Glutamatergic neuron (in vitro differentiated cells): ENCODE results near the gene GLCE. TPM values are rescaled to one million over a fixed set of nuclear protein-coding genes. Genes with fewer than 3 reads are reported as not detected.
A peak's percentile ranks its signal among the peaks of the same experiment; 100 is the strongest.
"Not testable (repeated sequence)": the region's sequence is repeated elsewhere in the genome, so short reads cannot be mapped to it uniquely, and the experiment has no call there.

ENCODE experiments used
- DNase-seq: peaks from one replicate; pipeline ENCODE4 v3.0.0; 2022
- H3K27ac Mint-ChIP-seq: one replicate; pipeline ENCODE4 v1.8.0; 2020; ENCODE audit warnings: mild to moderate bottlenecking, mixed read lengths, inconsistent platforms; ENCODE audit not compliant: unreplicated experiment
- H3K27me3 Mint-ChIP-seq: one replicate; pipeline ENCODE4 v1.8.0; 2020; ENCODE audit warnings: mild to moderate bottlenecking, moderate library complexity, mixed read lengths, inconsistent platforms; ENCODE audit not compliant: unreplicated experiment
- H3K36me3 Mint-ChIP-seq: one replicate; pipeline ENCODE4 v1.8.0; 2020; ENCODE audit warnings: mild to moderate bottlenecking, mixed read lengths, inconsistent platforms; ENCODE audit not compliant: unreplicated experiment
- H3K4me1 Mint-ChIP-seq: one replicate; pipeline ENCODE4 v1.8.0; 2020; ENCODE audit warnings: mild to moderate bottlenecking, low read depth, mixed read lengths, inconsistent platforms; ENCODE audit not compliant: unreplicated experiment
- H3K4me3 Mint-ChIP-seq: one replicate; pipeline ENCODE4 v1.8.0; 2020; ENCODE audit warnings: mild to moderate bottlenecking, mixed read lengths, inconsistent platforms; ENCODE audit not compliant: unreplicated experiment
- H3K9me3 Mint-ChIP-seq: one replicate; pipeline ENCODE4 v1.8.0; 2020; ENCODE audit warnings: mild to moderate bottlenecking, moderate library complexity, mixed read lengths, inconsistent platforms; ENCODE audit not compliant: unreplicated experiment
- total RNA-seq: library from RNA; stranded (reverse); fragmentation: NEBNext Ultra II Directional; extraction: Animal tissue kit (Norgen Biotek cat#: 25700); gene quantifications from one replicate; pipeline ENCODE4 v1.2.1, GENCODE V29; 2021; ENCODE audit not compliant: unreplicated experiment
- TF ChIP-seq, protein P1 (sequence below): fragments of 200-600 bp; sonication (generic); IDR thresholded peaks from one replicate; pipeline ENCODE4 v1.5.0; 2021; ENCODE audit not compliant: partially characterized antibody, unreplicated experiment

GLCE gene
- total RNA-seq, 1 donor from 2014 or later: 6.7 TPM

DNA sequence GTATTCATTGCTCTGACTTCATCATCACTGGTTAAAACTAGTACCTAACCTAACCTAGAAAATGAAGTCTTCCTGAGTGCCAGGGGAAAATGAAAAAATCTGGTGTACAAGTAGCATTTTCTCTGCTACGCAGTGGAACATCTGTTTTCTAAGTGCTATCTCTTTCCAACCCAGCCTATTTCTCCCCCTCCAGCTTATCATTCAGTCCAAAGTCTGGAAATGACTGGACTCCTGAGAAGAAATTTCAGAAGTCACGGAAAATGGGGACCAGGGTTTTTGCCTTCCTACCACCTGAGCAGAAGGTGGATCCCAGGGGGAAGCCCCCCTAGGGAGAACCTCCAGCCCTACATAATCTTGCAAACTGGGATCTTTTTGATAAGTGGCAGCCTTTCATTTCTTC lies 9.6 kb upstream of the GLCE start:
- Mint-ChIP-seq H3K9me3 (peaks cover 6% of the 10 kb centered on the region), H3K27me3 (peaks cover 1% of the 10 kb centered on the region), H3K36me3 (no peaks in the 10 kb centered on the region), H3K4me3 (peak overlapping the region; percentile 16), H3K27ac (no peak overlapping the region), H3K4me1 (peaks cover 18% of the 10 kb centered on the region)
- no peak for DNase-seq
- TF ChIP-seq, protein P1, sequence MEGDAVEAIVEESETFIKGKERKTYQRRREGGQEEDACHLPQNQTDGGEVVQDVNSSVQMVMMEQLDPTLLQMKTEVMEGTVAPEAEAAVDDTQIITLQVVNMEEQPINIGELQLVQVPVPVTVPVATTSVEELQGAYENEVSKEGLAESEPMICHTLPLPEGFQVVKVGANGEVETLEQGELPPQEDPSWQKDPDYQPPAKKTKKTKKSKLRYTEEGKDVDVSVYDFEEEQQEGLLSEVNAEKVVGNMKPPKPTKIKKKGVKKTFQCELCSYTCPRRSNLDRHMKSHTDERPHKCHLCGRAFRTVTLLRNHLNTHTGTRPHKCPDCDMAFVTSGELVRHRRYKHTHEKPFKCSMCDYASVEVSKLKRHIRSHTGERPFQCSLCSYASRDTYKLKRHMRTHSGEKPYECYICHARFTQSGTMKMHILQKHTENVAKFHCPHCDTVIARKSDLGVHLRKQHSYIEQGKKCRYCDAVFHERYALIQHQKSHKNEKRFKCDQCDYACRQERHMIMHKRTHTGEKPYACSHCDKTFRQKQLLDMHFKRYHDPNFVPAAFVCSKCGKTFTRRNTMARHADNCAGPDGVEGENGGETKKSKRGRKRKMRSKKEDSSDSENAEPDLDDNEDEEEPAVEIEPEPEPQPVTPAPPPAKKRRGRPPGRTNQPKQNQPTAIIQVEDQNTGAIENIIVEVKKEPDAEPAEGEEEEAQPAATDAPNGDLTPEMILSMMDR: no peak

DNA sequence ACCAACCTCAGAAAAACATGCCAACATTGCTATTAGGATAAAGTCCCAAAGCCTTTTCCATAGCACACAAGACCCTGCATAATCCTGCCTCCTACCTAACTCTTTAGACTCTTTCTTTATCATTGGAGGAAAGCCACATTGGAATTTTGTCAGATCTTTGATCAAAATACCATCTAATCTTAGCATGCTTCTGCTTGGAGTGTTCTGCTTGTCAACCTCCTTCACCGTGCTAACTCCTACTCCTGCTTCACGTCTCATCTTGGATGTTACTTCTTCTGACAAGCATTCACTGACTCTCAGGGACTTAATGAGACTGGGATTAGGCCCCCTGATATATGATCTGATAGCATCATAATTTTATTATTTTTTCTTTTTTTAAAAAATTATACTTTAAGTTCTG lies 7.4 kb upstream of the GLCE start:
- TF ChIP-seq, protein P1: no peak
- H3K4me3 Mint-ChIP-seq: no peak overlapping the region
- DNase-seq: no peak
- peaks cover 6% of the 10 kb centered on the region for H3K27me3 Mint-ChIP-seq
- peaks cover 28% of the 10 kb centered on the region for H3K4me1 Mint-ChIP-seq
- peaks cover 9% of the 10 kb centered on the region for H3K9me3 Mint-ChIP-seq
- H3K27ac Mint-ChIP-seq: no peak overlapping the region
- no peaks in the 10 kb centered on the region for H3K36me3 Mint-ChIP-seq

DNA sequence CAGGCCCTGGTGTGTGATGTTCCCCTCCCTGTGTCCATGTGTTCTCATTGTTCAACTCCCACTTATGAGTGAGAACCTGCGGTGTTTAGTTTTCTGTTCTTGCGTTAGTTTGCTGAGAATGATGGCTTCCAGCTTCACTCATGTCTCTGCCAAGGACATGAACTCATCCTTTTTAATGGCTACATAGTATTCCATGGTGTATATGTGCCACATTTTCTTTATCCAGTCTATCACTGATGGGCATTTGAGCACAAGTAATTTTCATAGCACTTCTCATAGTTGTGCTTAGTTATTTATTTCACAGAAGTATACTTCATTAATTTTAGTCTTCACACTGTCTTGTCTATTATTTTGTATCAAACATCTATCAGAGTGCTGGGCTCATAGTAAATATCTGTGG lies 6.8 kb upstream of the GLCE start:
- not testable (repeated sequence) for H3K36me3 Mint-ChIP-seq, H3K27me3 Mint-ChIP-seq, H3K9me3 Mint-ChIP-seq, DNase-seq, H3K4me3 Mint-ChIP-seq, H3K27ac Mint-ChIP-seq
- peaks cover 31% of the 10 kb centered on the region for H3K4me1 Mint-ChIP-seq

DNA sequence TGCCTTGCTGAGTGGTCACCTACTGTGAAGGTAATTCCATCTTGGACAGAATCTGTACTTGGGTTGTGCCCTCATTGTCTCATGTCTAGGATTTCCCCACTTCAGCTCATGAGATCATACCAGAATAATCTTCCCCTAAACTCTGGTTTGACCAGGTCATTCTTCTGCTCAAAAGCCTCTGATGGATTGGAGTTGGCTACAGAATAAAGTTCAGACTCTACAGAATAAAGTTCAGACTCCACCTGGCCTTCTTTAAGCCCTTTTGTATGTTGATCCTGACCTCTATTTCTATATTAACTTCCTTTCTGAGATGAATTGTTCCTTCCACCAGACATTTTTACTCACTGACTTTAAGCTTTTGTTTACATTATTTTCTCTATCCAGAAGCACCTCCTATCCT lies 6.4 kb upstream of the GLCE start:
- no peak overlapping the region for H3K27ac Mint-ChIP-seq
- H3K36me3 Mint-ChIP-seq: no peaks in the 10 kb centered on the region
- peaks cover 31% of the 10 kb centered on the region for H3K4me1 Mint-ChIP-seq
- no peak for DNase-seq
- TF ChIP-seq, protein P1: no peak
- peaks cover 6% of the 10 kb centered on the region for H3K27me3 Mint-ChIP-seq
- no peak overlapping the region for H3K4me3 Mint-ChIP-seq
- peaks cover 9% of the 10 kb centered on the region for H3K9me3 Mint-ChIP-seq

DNA sequence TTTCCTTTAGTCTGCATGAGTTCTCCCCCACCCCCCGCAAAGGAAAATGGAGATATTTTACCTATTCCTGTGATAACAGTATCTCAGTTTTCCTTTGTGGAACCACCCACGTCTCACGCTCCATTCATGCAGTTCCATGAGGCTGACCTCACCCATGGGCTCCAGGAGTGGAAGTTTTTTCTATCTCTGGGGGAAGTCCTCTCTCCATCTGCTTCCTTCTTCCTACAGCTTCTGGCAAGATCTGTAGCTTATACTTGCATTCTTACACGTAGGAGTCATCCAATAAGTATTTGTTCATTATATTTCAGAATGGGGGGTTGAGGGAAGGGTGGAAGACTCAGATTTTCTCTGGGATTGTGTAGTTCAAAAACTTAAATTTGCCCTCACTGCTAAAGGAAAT lies 5.8 kb upstream of the GLCE start:
- peaks cover 32% of the 10 kb centered on the region for H3K4me1 Mint-ChIP-seq
- H3K27ac Mint-ChIP-seq: no peak overlapping the region
- H3K27me3 Mint-ChIP-seq: peaks cover 6% of the 10 kb centered on the region
- peaks cover 8% of the 10 kb centered on the region for H3K9me3 Mint-ChIP-seq
- no peaks in the 10 kb centered on the region for H3K36me3 Mint-ChIP-seq
- TF ChIP-seq, protein P1: no peak
- no peak for DNase-seq
- no peak overlapping the region for H3K4me3 Mint-ChIP-seq
